ENCODE results near the gene LAMC3. TPM values are rescaled to one million over a fixed set of nuclear protein-coding genes. Genes with fewer than 3 reads are reported as not detected.
A peak's percentile ranks its signal among the peaks of the same experiment; 100 is the strongest.

Gene LAMC3
- total RNA-seq, 1 experiment from 2014 or later, result 4.6 TPM

DNA sequence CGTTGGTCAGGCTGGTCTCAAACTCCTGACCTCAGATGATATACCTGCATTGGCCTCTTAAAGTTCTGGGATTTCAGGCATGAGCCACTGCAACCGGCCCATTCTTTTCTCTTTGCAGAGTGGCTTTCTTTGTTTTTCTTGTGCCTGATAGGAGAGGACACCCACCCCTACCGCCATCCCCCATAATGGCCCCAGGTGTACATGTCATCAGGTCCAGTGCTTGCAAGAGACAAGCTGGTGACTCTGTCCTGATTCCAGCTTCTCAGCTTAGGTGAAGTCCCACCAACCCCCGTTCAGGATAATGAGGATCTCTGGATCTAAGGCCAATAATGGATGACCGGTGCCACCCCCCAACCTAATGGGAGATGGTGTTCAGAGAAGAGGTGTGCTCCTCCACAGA lies 85.0 kb downstream of the LAMC3 start:
- BruUV-seq (replicated peaks), result no TSS peak
- H3F3A ChIP-seq (ENCODE audit: low read length, unreplicated experiment), result no peaks in the 10 kb centered on the region
- no peak overlapping the region for H3K4me3 ChIP-seq (ENCODE audit: low read length)
- intact Hi-C loops (cut with micrococcal nuclease), result no loop called here
- ChIA-PET CTCF (no interaction called here), POLR2A (ENCODE audit: unreplicated experiment) (no interaction called here)
- no peak overlapping the region for H2AFZ ChIP-seq (ENCODE audit: low read length)
- no peaks in the 10 kb centered on the region for H3K9me3 ChIP-seq (ENCODE audit: low read length)
- H3K9me2 ChIP-seq (replicated peaks; ENCODE audit: low read length), result no peaks in the 10 kb centered on the region
- no peak overlapping the region for H3K9ac ChIP-seq (ENCODE audit: low read length)
- no peaks in the 10 kb centered on the region for H3K79me2 ChIP-seq (ENCODE audit: low read length)
- H3K27me3 ChIP-seq (ENCODE audit: low read length), result no peaks in the 10 kb centered on the region
- H3K4me1 ChIP-seq (ENCODE audit: insufficient read depth, low read length), result 0 out of 2 replicates have a peak, but pooled peaks cover 6% of the 10 kb centered on the region
- no peak overlapping the region for H3K4me2 ChIP-seq (ENCODE audit: low read length)
- ATAC-seq (no peak), DNase-seq (no peak)
- no peaks in the 10 kb centered on the region for H3K36me3 ChIP-seq (ENCODE audit: low read depth, low read length)
- TF ChIP-seq, protein P1, sequence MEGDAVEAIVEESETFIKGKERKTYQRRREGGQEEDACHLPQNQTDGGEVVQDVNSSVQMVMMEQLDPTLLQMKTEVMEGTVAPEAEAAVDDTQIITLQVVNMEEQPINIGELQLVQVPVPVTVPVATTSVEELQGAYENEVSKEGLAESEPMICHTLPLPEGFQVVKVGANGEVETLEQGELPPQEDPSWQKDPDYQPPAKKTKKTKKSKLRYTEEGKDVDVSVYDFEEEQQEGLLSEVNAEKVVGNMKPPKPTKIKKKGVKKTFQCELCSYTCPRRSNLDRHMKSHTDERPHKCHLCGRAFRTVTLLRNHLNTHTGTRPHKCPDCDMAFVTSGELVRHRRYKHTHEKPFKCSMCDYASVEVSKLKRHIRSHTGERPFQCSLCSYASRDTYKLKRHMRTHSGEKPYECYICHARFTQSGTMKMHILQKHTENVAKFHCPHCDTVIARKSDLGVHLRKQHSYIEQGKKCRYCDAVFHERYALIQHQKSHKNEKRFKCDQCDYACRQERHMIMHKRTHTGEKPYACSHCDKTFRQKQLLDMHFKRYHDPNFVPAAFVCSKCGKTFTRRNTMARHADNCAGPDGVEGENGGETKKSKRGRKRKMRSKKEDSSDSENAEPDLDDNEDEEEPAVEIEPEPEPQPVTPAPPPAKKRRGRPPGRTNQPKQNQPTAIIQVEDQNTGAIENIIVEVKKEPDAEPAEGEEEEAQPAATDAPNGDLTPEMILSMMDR (conservative IDR thresholded peaks at IDR 0.05; ENCODE audit: low read depth, low read length), result no peak
- no peak for TF ChIP-seq EZH2phosphoT487 (IDR thresholded peaks at IDR 0.05; ENCODE audit: borderline replicate concordance, low read length)
- no peak for TF ChIP-seq EZH2 (IDR thresholded peaks at IDR 0.05; ENCODE audit: low read length, unreplicated experiment)
- no peak overlapping the region for H3K27ac ChIP-seq (ENCODE audit: low read length)
- no peaks in the 10 kb centered on the region for H4K20me1 ChIP-seq (ENCODE audit: low read length)

DNA sequence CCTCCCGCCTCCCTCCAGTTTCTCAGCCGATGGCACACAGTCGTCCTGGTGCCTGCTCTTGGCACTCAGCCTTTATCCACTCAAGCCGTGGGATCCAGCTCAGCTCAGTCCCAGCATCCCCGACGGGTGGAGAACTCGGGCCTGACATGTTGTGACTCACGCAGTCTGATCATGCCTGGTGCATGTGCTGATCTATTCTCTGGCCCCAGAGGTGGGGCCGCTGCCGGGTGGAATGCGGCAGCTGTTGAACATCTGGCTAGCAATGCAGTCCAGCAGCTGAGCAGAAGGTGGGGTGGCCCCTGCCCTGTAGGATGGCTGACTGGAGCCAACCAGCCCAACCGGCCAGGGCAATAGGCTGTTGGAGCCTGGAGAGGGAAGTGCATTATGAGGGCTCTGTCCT lies 85.6 kb downstream of the LAMC3 start:
- CTCF ChIA-PET, result no interaction called here
- ATAC-seq (no peak), DNase-seq (peak; percentile 14)
- no peaks in the 10 kb centered on the region for H4K20me1 ChIP-seq (ENCODE audit: low read length)
- H3K79me2 ChIP-seq (ENCODE audit: low read length), result no peaks in the 10 kb centered on the region
- no peak overlapping the region for H2AFZ ChIP-seq (ENCODE audit: low read length)
- no peak overlapping the region for H3K4me3 ChIP-seq (ENCODE audit: low read length)
- H3K4me1 ChIP-seq (ENCODE audit: insufficient read depth, low read length), result 0 out of 2 replicates have a peak, but pooled peaks cover 6% of the 10 kb centered on the region
- H3F3A ChIP-seq (ENCODE audit: low read length, unreplicated experiment), result no peaks in the 10 kb centered on the region
- H3K27ac ChIP-seq (ENCODE audit: low read length), result no peak overlapping the region
- TF ChIP-seq, protein P1 (conservative IDR thresholded peaks at IDR 0.05; ENCODE audit: low read depth, low read length), result no peak
- TF ChIP-seq EZH2phosphoT487 (IDR thresholded peaks at IDR 0.05; ENCODE audit: borderline replicate concordance, low read length), result no peak
- no peak for TF ChIP-seq EZH2 (IDR thresholded peaks at IDR 0.05; ENCODE audit: low read length, unreplicated experiment)
- BruUV-seq (replicated peaks), result no TSS peak
- no peaks in the 10 kb centered on the region for H3K9me2 ChIP-seq (replicated peaks; ENCODE audit: low read length)
- no peaks in the 10 kb centered on the region for H3K36me3 ChIP-seq (ENCODE audit: low read depth, low read length)
- intact Hi-C loops (cut with micrococcal nuclease), result no loop called here
- H3K27me3 ChIP-seq (ENCODE audit: low read length), result no peaks in the 10 kb centered on the region
- no peak overlapping the region for H3K4me2 ChIP-seq (ENCODE audit: low read length)
- no peaks in the 10 kb centered on the region for H3K9me3 ChIP-seq (ENCODE audit: low read length)
- POLR2A ChIA-PET (ENCODE audit: unreplicated experiment), result no interaction called here
- no peak overlapping the region for H3K9ac ChIP-seq (ENCODE audit: low read length)

DNA sequence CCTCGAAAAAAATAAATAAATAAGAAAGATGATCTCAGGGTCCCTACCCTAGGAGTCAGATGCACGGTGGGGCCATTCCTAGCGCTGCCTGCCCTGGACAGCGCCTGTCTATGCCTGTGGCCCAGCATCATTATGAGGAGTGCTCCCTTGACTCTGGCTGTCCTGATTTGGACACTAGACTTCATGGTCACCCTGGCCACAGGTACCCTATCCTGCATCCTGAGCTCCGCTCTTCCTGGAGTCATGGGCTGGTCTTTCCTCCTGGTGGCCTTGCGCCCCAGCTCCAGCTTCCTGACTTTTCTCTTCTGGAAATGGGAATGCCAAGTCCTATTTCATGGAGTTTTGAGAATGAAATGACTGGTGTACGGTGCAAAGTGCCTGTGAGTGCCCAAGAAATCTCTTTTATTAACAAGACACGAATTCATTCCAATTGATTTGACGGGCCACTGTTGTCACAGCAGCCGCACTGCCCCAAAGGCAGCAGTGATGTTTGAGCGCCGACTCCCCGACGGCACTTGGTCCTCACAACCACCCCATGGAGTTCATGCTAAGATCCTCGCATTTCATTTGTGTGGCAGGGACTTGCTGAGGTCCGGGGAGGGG lies 86.8 kb downstream of the LAMC3 start:
- H3K4me2 ChIP-seq (ENCODE audit: low read length), result peak overlapping the region; percentile 89
- H3K4me3 ChIP-seq (ENCODE audit: low read length), result peak overlapping the region; percentile 64
- ChIA-PET POLR2A (ENCODE audit: unreplicated experiment) (interaction anchor here (0.6 kb wide), 1 partner anchor 29 kb away, joined by 3 read pairs; no protein-coding TSS in a partner anchor), CTCF (no interaction called here)
- no peaks in the 10 kb centered on the region for H3K9me3 ChIP-seq (ENCODE audit: low read length)
- peak; percentile 46; the same call in 1 of the 2 replicates for ATAC-seq
- no TSS peak for BruUV-seq (replicated peaks)
- no peak for DNase-seq
- H3K36me3 ChIP-seq (ENCODE audit: low read depth, low read length), result no peaks in the 10 kb centered on the region
- no peaks in the 10 kb centered on the region for H3K79me2 ChIP-seq (ENCODE audit: low read length)
- peak overlapping the region; percentile 80 for H2AFZ ChIP-seq (ENCODE audit: low read length)
- H3K27me3 ChIP-seq (ENCODE audit: low read length), result no peaks in the 10 kb centered on the region
- no peaks in the 10 kb centered on the region for H3F3A ChIP-seq (ENCODE audit: low read length, unreplicated experiment)
- no peaks in the 10 kb centered on the region for H3K9me2 ChIP-seq (replicated peaks; ENCODE audit: low read length)
- TF ChIP-seq EZH2 (IDR thresholded peaks at IDR 0.05; ENCODE audit: low read length, unreplicated experiment) (no peak), EZH2phosphoT487 (IDR thresholded peaks at IDR 0.05; ENCODE audit: borderline replicate concordance, low read length) (no peak)
- TF ChIP-seq, protein P1 (conservative IDR thresholded peaks at IDR 0.05; ENCODE audit: low read depth, low read length), result no peak
- H3K4me1 ChIP-seq (ENCODE audit: insufficient read depth, low read length), result 0 out of 2 replicates have a peak, but pooled peaks cover 6% of the 10 kb centered on the region
- H3K27ac ChIP-seq (ENCODE audit: low read length), result no peak overlapping the region
- H3K9ac ChIP-seq (ENCODE audit: low read length), result no peak overlapping the region
- intact Hi-C loops (cut with micrococcal nuclease), result no loop called here
- no peaks in the 10 kb centered on the region for H4K20me1 ChIP-seq (ENCODE audit: low read length)
